GM18498 (cell line): ENCODE results near the gene PRRG4.
"Not testable (repeated sequence)": the region's sequence is repeated elsewhere in the genome, so short reads cannot be mapped to it uniquely, and the experiment has no call there.

ENCODE experiments used
- ATAC-seq: cut with Tn5 transposase; IDR thresholded peaks from one replicate; pipeline ENCODE4 v1.9.1; 2021; ENCODE audit warnings: mild to moderate bottlenecking, moderate library complexity; ENCODE audit not compliant: unreplicated experiment

The PRRG4 gene

GRCh38 chr11:32884023-32884422 lies 54.3 kb downstream of the PRRG4 start:
- ATAC-seq = no peak

DNA sequence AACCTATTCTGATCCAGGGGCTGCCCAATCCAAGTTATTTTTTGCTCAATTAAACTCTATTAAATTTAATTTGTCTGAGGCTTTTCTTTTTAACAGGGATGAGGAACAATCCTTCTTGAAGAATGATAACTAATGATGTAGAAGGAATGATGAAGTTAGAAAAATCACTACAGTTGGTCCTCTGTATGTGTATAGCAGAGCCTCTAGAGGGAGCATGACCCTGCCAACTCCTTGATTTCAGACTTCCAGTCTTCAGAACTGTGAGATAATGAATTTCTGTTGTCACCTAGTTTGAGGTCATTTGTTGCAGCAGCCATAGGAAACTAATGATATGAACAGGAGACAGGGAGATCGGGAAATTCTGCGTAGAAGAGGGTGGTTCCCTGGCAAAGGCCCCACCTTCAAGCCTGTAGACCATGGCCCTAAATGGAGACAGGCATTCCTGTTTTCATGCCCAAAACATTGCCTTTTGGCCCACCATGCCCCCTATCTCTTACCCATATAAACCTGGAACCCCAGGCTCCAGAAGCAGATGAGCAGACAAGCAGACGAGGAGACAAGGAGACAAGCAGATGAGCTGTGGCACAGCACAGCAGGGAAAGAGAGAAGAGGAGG lies 55.1 kb downstream of the PRRG4 start:
- peak; percentile 65 for ATAC-seq

- no peak for ATAC-seq
Observed at GRCh38 chr11:32885556-32885955, 55.8 kb downstream of the PRRG4 start.

GRCh38 chr11:32886180-32886579 lies 56.5 kb downstream of the PRRG4 start:
- ATAC-seq = no peak

DNA sequence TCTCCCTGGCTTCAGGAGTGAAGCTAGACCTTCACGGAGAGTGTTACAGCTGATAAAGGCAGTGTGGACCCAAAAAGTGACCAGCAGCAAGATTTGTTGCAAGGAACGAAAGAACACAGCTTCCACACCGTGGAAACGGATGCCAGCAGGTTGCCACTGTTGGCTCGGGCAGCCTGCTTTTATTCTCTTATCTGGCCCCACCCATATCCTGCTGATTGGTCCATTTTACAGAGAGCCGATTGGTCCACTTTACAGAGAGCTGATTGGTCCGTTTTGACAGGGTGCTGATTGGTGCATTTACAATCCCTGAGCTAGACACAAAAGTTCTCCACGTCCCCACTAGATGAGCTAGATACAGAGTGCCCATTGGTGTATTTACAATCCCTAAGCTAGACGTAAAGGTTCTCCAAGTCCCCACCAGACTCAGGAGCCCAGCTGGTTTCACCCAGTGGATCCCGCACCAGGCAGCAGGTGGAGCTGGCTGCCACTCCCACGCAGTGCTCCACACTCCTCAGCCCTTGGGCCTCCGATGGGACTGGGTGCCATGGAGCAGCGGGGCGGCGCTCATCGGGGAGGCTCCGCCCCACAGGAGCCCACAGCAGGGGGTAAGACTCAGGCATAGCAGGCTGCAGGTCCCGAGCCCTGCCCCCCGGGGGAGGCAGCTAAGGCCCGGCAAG lies 58.1 kb downstream of the PRRG4 start:
- not testable (repeated sequence) for ATAC-seq

- ATAC-seq = not testable (repeated sequence)
Observed at GRCh38 chr11:32888384-32888710, 58.6 kb downstream of the PRRG4 start.

GRCh38 chr11:32888805-32889204 lies 59.1 kb downstream of the PRRG4 start:
- ATAC-seq = no peak

GRCh38 chr11:32890843-32891656 lies 61.3 kb downstream of the PRRG4 start:
- no peak for ATAC-seq

DNA sequence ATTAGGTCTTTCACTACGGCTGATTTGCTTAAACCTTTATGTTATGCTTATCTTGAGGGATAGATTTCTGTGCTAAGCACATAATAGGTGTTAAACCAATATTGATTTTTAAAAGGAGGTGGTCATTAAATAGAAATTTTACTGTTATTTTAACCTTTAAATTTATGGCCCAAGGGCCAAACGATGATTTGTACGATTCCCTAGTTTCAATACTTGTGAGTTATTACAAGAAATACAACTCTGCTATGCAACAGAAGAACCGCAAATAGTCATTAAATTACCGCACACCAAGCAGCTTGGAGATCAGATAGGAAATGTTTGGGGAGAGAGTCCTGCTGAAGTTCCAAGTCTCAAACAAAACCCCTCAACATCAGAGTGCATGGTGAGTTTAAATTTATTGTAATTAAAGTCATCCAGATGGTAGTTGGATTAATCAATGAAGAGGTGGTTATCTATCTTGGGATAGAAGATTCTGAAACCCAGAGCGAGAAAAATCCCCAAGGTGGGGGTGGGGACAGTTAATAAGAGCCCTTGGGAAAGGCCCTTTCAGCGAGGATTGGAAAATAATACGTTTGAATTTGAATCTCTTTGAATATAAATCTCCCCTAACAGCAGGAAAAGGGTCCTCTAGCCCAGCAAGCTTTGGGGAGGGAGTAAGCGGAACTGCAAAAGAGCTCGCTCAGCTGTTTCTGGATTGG lies 62.1 kb downstream of the PRRG4 start:
- no peak for ATAC-seq

- peak; percentile 76 for ATAC-seq
Observed at GRCh38 chr11:32892355-32893092, 62.8 kb downstream of the PRRG4 start, which contains the start of gene QSER1. Gene QSER1, plus strand, starts transcription at chr11:32892811. Its CDS starts 315 bp downstream, at chr11:32893126.

- no peak for ATAC-seq
Observed at GRCh38 chr11:32893093-32893342, 63.3 kb downstream of the PRRG4 start.

DNA sequence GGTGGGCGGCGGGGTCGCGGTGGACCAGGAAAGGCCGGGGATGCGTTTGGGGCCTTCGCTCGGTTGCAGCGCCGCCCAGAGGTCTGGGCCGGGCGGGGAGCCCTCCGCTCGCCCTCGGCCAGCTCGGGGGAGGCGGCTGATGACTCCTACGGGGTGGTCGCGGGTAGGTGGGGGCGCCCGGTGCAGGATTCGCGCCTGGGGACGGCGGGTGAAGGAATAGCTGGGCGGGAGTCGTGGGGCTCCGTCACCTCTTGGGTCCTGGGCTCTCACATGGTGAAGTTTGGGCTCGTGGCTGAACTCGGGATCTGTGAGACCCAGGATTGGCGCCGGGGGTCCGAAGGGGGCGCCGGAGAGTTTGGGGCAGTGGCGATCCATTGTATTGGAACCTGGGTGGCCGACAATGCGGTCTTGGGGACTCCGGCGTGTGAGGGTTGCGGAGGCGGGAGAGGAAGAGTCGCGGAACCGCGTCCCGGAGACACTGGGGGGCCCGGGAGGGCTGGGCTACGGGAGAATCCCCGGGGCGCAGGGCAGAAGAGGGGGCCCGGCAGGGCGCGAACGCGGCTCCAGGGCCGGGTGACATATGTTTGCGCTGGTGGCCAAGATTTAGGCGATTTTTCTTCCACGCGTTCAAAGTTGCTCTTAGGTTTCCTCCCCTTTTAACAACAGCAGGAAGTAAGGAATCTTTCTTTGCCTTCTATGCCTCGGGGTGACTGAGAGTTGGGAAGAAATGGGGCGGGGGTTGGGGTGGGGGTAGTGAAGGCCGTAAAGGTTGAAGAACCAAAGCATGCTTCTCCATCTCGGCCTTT lies 63.8 kb downstream of the PRRG4 start:
- ATAC-seq = peak; percentile 36

- no peak for ATAC-seq
Observed at GRCh38 chr11:32894149-32894827, 64.6 kb downstream of the PRRG4 start.

DNA sequence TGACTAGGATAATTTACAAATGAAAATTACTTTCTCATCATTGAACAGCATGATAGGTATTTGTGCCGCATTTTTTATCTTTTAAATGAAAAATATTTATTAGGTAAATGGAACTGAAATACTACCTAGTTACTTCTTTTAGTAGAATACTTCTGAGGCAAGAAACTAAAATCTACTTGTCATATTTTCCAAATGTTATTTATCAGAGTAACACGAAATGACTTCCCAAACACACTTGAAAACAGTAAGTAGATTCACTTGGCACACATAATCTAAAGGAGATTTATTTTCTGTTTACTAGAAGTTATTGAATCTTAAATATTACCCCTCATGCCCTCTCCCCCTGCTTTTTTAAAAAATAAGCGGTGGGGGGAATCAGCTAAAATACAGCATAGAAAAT lies 65.2 kb downstream of the PRRG4 start:
- ATAC-seq = no peak

DNA sequence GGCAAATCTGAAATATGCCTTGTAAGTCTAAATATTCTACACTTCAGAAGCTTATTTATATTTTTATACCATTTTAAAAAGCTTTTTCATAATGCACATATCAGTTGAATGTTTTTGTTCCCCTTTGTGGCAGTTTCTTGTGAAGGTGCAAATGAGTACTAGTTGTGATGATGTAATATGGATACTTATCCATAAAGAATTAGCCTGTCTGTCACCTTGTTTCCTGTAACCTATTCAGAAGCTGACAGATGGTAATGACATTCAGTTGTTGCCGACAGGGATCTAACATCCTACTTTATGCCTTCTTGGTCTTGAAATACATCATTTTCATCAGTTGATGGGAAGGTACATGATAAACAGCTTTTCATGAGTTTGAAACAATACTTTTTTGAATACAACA lies 65.7 kb downstream of the PRRG4 start:
- no peak for ATAC-seq

DNA sequence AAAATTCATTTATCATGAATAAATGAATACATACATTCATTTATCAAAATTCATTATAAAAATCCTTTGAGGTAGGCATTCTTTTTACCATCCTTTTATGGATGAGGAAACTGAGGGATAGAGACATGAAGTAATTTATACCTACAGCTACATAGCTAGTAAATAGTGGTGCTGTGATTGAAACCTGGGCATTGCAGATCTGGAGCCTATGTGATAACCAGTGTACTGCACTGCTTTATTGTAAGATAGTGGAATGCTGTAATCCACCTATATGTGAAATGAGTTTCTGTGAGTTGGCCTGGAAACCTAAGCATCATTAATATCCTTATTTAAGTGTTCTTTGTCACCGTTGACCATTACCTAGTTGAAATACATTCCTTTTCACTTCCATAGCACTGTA lies 67.4 kb downstream of the PRRG4 start:
- ATAC-seq = no peak

DNA sequence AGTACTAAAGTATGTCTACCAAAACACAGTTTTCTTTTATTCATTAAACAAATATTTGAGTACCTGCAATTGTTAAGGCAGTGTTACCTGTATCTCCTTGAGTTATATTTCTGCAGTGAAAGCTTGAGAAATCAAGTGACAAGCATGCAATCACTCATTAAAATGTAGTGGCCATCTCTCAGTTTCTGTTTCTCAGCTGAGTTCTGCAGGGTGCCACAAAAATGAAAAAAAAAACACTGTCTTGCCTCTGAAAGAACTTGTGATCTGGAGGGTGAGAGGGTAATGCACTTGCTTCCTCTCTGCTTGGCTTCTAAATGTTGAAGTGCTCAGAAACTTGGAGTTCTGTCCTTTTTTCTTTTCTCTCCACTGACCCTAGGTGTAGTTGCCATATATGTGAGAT lies 69.7 kb downstream of the PRRG4 start:
- ATAC-seq = peak; percentile 82

DNA sequence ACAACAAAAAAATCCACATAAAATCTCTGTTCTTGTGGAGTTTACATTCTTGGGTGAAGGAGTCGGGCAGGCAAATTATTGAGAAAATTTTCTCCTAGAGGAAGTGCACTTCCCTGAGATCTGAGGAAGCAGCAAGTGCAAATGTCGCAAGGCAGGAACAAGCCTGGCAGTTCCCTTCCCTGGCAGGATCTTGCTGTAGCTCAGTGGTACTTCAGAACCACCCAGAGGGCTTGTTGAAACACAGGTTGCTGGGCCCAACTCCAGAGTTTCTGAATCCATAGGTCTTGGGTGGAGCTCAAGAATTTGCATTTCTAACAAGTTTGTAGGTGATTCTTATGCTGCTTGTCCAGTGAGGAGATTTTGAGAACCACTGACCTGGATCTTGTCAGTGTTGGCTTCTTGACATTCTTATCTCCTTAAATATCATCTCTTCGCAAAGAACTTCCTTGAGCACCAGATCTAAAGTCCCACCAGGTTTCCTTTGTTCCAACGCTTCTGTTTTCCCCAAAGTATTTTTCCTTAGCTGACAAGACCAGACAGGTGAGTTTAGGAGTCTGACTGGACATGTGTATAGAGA lies 72.5 kb downstream of the PRRG4 start:
- no peak for ATAC-seq

DNA sequence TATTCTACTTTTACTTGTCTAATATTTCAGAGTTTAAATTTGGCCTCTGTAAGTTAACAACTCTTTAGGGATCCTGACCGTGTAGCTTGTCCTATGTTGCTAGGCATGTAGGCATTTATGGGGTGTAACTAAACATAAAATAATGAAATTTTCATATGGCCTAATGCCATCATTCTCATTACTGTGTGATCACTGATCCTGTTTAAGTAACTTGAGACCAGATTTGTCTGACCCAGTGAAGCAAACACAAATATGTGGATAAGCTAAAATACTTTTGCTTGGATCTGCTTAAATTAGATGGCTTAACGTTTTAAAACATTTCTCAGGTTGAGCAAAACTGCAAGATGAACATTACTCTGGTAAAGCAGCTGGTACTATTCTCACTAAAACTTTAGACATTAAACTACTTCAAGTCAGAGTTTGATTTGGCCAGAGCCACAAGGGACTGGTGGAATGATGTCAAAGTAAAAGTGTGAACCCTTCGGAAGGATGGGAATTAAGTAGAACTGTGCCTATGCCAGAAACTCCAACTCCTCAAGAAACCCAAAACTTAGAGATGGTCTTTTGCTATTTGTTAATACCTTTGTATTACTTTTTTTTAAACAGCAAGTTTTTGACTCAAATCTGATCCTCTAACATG lies 75.4 kb downstream of the PRRG4 start:
- ATAC-seq = no peak
